ENCODE measurements around the gene LRBA.

GRCh38 chr4:150662686-150663085 is 352.4 kb downstream of the LRBA start:
- TF ChIP-seq CTCF (IDR thresholded peaks at IDR 0.05) (no peak), POLR2AphosphoS5 (IDR thresholded peaks at IDR 0.05) (no peak), POLR2A (IDR thresholded peaks at IDR 0.05) (no peak)

Data from breast epithelium (tissue), 3 donors.